Endodermal cell (in vitro differentiated cells): Measurements from ENCODE around the gene SCGN. TPM values are rescaled to one million over a fixed set of nuclear protein-coding genes. Genes with fewer than 3 reads are reported as not detected.
A peak's percentile ranks its signal among the peaks of the same experiment; 100 is the strongest.

Source experiments
- DNase-seq: peaks from one replicate; pipeline ENCODE4 v3.0.0-alpha.2; 2017
- H3K27ac ChIP-seq: 2 replicates; pipeline ENCODE4 v1.5.1; 2013; ENCODE audit warnings: mild to moderate bottlenecking, low read depth, low read length, moderate library complexity
- H3K27me3 ChIP-seq: 2 replicates; pipeline ENCODE4 v1.6.1; 2013; ENCODE audit warnings: mild to moderate bottlenecking, low read length, moderate library complexity; ENCODE audit not compliant: insufficient read depth, control insufficient read depth, poor library complexity, severe bottlenecking
- H3K36me3 ChIP-seq: 2 replicates; pipeline ENCODE4 v1.7.0; 2013; ENCODE audit warnings: mild to moderate bottlenecking, low read length, moderate library complexity; ENCODE audit not compliant: control insufficient read depth, insufficient read depth
- H3K4me1 ChIP-seq: one replicate; pipeline ENCODE4 v1.7.0; 2013; ENCODE audit warnings: low read length; ENCODE audit not compliant: control insufficient read depth, insufficient read depth
- H3K4me3 ChIP-seq: 2 replicates; pipeline ENCODE4 v1.5.1; 2013; ENCODE audit warnings: mild to moderate bottlenecking, low read length, moderate library complexity
- H3K9ac ChIP-seq: 2 replicates; pipeline ENCODE4 v1.6.1; 2013; ENCODE audit warnings: mild to moderate bottlenecking, low read length, moderate library complexity; ENCODE audit not compliant: poor library complexity, severe bottlenecking; ENCODE audit errors: extremely low read depth
- H3K9me3 ChIP-seq: 2 replicates; pipeline ENCODE4 v1.6.1; 2013; ENCODE audit warnings: mild to moderate bottlenecking, low read length, moderate library complexity; ENCODE audit not compliant: control insufficient read depth
- H3K27ac Mint-ChIP-seq: 2 replicates; pipeline ENCODE4 v1.8.0; 2020; ENCODE audit warnings: mixed read lengths
- H3K27me3 Mint-ChIP-seq: 2 replicates; pipeline ENCODE4 v1.8.0; 2021; ENCODE audit warnings: mild to moderate bottlenecking, mixed read lengths; ENCODE audit not compliant: insufficient read depth
- H3K36me3 Mint-ChIP-seq: 2 replicates; pipeline ENCODE4 v1.8.0; 2020; ENCODE audit warnings: low read depth, mixed read lengths
- H3K4me1 Mint-ChIP-seq: 2 replicates; pipeline ENCODE4 v1.8.0; 2020; ENCODE audit warnings: mixed read lengths
- H3K4me3 Mint-ChIP-seq: 2 replicates; pipeline ENCODE4 v1.8.0; 2020; ENCODE audit warnings: mild to moderate bottlenecking, moderate library complexity, mixed read lengths
- H3K9me3 Mint-ChIP-seq: 2 replicates; pipeline ENCODE4 v1.8.0; 2020; ENCODE audit warnings: mild to moderate bottlenecking, mixed read lengths
- CTCF ChIP-seq: fragments of 200-600 bp; sonication (generic); conservative IDR thresholded peaks from 2 replicates; pipeline ENCODE4 v1.5.0; 2021; ENCODE audit warnings: antibody characterized with exemption, mild to moderate bottlenecking
- WGBS, 2 experiments: methylation state at CpG; one replicate each; pipeline versions ENCODE4 v1.1.5 to v1.1.7; 2013; ENCODE audit warnings: missing lambda C conversion rate in 2 of 2, mixed read lengths in 1 of 2; ENCODE audit not compliant: insufficient coverage in 1 of 2, insufficient read length in 1 of 2; 5-methylcytosine and 5-hydroxymethylcytosine counted together
- total RNA-seq, 2 donors: library from RNA; stranded (reverse); fragmentation: NEBNext Ultra II Directional in 1 of 2; extraction: Animal tissue kit (Norgen Biotek cat#: 25700) in 1 of 2; gene quantifications; 2 replicates in 1 of 2; 3 replicates in 1 of 2; pipeline ENCODE4 v1.2.1, GENCODE V29; 2021

SCGN gene
- total RNA-seq, 2 donors from 2014 or later, result not detected

- H3K9me3 Mint-ChIP-seq, result no peaks in the 10 kb centered on the region
- TF ChIP-seq CTCF, result no peak
- H3K27ac ChIP-seq, result no peak overlapping the region
Observed at GRCh38 chr6:25715794-25716193, 63.8 kb downstream of the SCGN start.

GRCh38 chr6:25717866-25718740 is 66.1 kb downstream of the SCGN start:
- Mint-ChIP-seq H3K27me3 (no peaks in the 10 kb centered on the region), H3K4me3 (no peak overlapping the region), H3K4me1 (no peaks in the 10 kb centered on the region), H3K36me3 (no peaks in the 10 kb centered on the region), H3K27ac (no peak overlapping the region), H3K9me3 (no peaks in the 10 kb centered on the region)
- Histone ChIP-seq H3K9ac (no peak overlapping the region), H3K36me3 (no peaks in the 10 kb centered on the region), H3K27me3 (no peaks in the 10 kb centered on the region), H3K27ac (no peak overlapping the region), H3K4me1 (no peaks in the 10 kb centered on the region), H3K4me3 (no peak overlapping the region), H3K9me3 (no peaks in the 10 kb centered on the region)
- peak; percentile 83 for TF ChIP-seq CTCF
- 85 to 87% methylated on average over 4 to 6 of the region's 6 CpGs for WGBS, 2 experiments
- DNase-seq, result no peak

More at GRCh38 chr6:25715794-25716193, 63.8 kb downstream of the SCGN start:
- Histone ChIP-seq H3K9me3 (no peaks in the 10 kb centered on the region), H3K36me3 (no peaks in the 10 kb centered on the region), H3K4me1 (no peaks in the 10 kb centered on the region), H3K9ac (no peak overlapping the region), H3K27me3 (no peaks in the 10 kb centered on the region), H3K4me3 (no peak overlapping the region)
- H3K27me3 Mint-ChIP-seq, result no peaks in the 10 kb centered on the region
- H3K4me1 Mint-ChIP-seq, result no peaks in the 10 kb centered on the region
- WGBS, 2 experiments, result 95% methylated on average over 2 to 4 of the region's 4 CpGs
- H3K36me3 Mint-ChIP-seq, result no peaks in the 10 kb centered on the region
- DNase-seq, result no peak
- H3K4me3 Mint-ChIP-seq, result no peak overlapping the region
- no peak overlapping the region for H3K27ac Mint-ChIP-seq

GRCh38 chr6:25726122-25726911 is 74.3 kb downstream of the SCGN start:
- no peak overlapping the region for H3K27ac Mint-ChIP-seq
- H3K9me3 ChIP-seq, result no peaks in the 10 kb centered on the region
- no peak overlapping the region for H3K27ac ChIP-seq
- no peaks in the 10 kb centered on the region for H3K36me3 ChIP-seq
- H3K4me1 ChIP-seq, result peaks cover 3% of the 10 kb centered on the region
- no peak for DNase-seq
- TF ChIP-seq CTCF, result no peak
- no peak overlapping the region for H3K4me3 Mint-ChIP-seq
- peaks cover 35% of the 10 kb centered on the region for H3K27me3 Mint-ChIP-seq
- H3K9ac ChIP-seq, result no peak overlapping the region
- H3K4me1 Mint-ChIP-seq, result peaks cover 7% of the 10 kb centered on the region
- no peaks in the 10 kb centered on the region for H3K36me3 Mint-ChIP-seq
- H3K9me3 Mint-ChIP-seq, result no peaks in the 10 kb centered on the region
- H3K4me3 ChIP-seq, result no peak overlapping the region
- H3K27me3 ChIP-seq, result peaks cover 8% of the 10 kb centered on the region
- WGBS, 2 experiments, result 96% methylated on average over 36 to 37 of the region's 37 CpGs
